Aorta (tissue), 5 donors: ENCODE results near the gene SLC17A5. TPM values are rescaled to one million over a fixed set of nuclear protein-coding genes. Genes with fewer than 3 reads are reported as not detected.

Experiments
- ATAC-seq: fragments of 200-7000 bp; cut with Tn5 transposase; one replicate; pipeline ENCODE4 v1.9.1; 2022; ENCODE audit warnings: moderate library complexity; ENCODE audit not compliant: low FRiP score
- DNase-seq, 2 donors: peaks; one replicate each; pipeline ENCODE4 v3.0.0-alpha.2; 2020
- H3K27ac ChIP-seq, 2 donors: one replicate each; pipeline ENCODE4 v1.5.1; 2013; ENCODE audit warnings: low read length in 2 of 2, mild to moderate bottlenecking in 2 of 2, moderate library complexity in 2 of 2, control low read depth in 1 of 2, inconsistent platforms in 1 of 2, low read depth in 1 of 2
- H3K27me3 ChIP-seq, 2 donors: one replicate each; pipeline ENCODE4 v1.6.1; 2013; ENCODE audit warnings: control low read depth in 1 of 2, low read length in 1 of 2, mild to moderate bottlenecking in 1 of 2, moderate library complexity in 1 of 2; ENCODE audit not compliant: insufficient read depth in 2 of 2, control insufficient read depth in 1 of 2
- H3K36me3 ChIP-seq, 2 donors: one replicate each; pipeline ENCODE4 v1.6.1; 2013; ENCODE audit warnings: control low read depth in 1 of 2, low read length in 1 of 2, mild to moderate bottlenecking in 1 of 2; ENCODE audit not compliant: insufficient read depth in 2 of 2, control insufficient read depth in 1 of 2
- H3K4me1 ChIP-seq, 2 donors: one replicate each; pipeline ENCODE4 v1.6.1; 2013; ENCODE audit warnings: low read length in 2 of 2, control low read depth in 1 of 2, mild to moderate bottlenecking in 1 of 2, moderate library complexity in 1 of 2; ENCODE audit not compliant: insufficient read depth in 2 of 2, control insufficient read depth in 1 of 2
- H3K4me3 ChIP-seq, 2 donors: one replicate each; pipeline ENCODE4 v1.5.1; 2013; ENCODE audit warnings: low read length in 2 of 2, control low read depth in 1 of 2, mild to moderate bottlenecking in 1 of 2
- H3K9me3 ChIP-seq: one replicate; pipeline ENCODE4 v1.6.1; 2013; ENCODE audit warnings: mild to moderate bottlenecking, low read length; ENCODE audit not compliant: control insufficient read depth
- WGBS, 2 donors: extraction: QIAGEN DNeasy Blood & Tissue Kit; methylation state at CpG; one replicate each; pipeline ENCODE4 v1.1.7; 2013; 5-methylcytosine and 5-hydroxymethylcytosine counted together
- intact Hi-C, 2 donors: fragments of 100-400 bp; cut with DNase I; formaldehyde crosslinking; loops; one replicate each; pipeline versions ENCODE4 v1.14.2 to v1.15.0; 2022
- polyA plus RNA-seq, 2 donors: library from polyadenylated mRNA; stranded (reverse); fragments of 200-250 nt; gene quantifications; one replicate each; pipeline ENCODE4 v1.2.3, GENCODE V29; 2013
- total RNA-seq, 2 donors: library from RNA; stranded (reverse); fragmentation: NEBNext Ultra II Directional; extraction: Animal tissue kit (Norgen Biotek cat#: 25700); gene quantifications; one replicate each; pipeline ENCODE4 v1.2.1, GENCODE V29; 2021
- donor health status: healthy with polysubstance abuse.
- donor health status: Bipolar disorder and iron deficiency.
- donor health status: DM: no; HTN: no; CAD: no.
- donor health status: DM: no; HTN: no; CAD: no.
- donor health status: DM: yes; HTN: yes; CAD: no.

The SLC17A5 gene
- total and polyA plus RNA-seq, 4 donors: 10.7 to 22.4 (median 16.4) TPM

- H3K27me3 ChIP-seq: no peaks in the 10 kb centered on the region
- peak overlapping the region in 1 of 2 donors; percentile 96 for H3K4me3 ChIP-seq
- 76 to 88% methylated on average over 2 of the region's 2 CpGs for WGBS, 2 donors
- H3K9me3 ChIP-seq: no peaks in the 10 kb centered on the region
- intact Hi-C loops: no loop called here
- H3K36me3 ChIP-seq: no peaks in the 10 kb centered on the region
- ATAC-seq (no peak), DNase-seq (no peak)
- no peak overlapping the region for H3K27ac ChIP-seq
- no peaks in the 10 kb centered on the region for H3K4me1 ChIP-seq
Measured at GRCh38 chr6:73655341-73655917, 1.6 kb upstream of the SLC17A5 start.

- 1 to 2% methylated on average over 27 to 32 of the region's 32 CpGs for WGBS, 2 donors
- H3K27me3 ChIP-seq: no peaks in the 10 kb centered on the region
- intact Hi-C loops: no loop called here
Measured at GRCh38 chr6:73652637-73653570, 888 bp downstream of the SLC17A5 start.

DNA sequence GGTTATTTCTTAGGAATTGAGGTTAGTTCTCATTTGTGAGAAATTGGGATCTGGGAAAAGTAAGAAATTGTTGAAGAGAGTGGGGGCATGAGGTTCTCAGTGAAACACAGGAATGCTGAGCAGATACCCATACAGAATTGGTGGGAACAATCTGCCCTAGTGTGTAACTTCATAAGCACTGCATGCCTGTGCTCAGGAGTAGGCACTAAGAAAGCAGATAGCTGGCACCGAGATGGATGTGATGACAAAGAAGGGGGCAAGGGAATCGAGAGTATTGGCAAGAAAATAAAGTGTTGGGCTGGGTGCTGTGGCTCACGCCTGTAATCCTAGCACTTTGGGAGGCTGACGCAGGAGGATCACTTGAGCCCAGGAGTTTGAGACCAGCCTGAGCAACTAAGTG lies 4.0 kb downstream of the SLC17A5 start:
- Histone ChIP-seq H3K36me3 (peaks cover 0 to 2% of the 10 kb centered on the region in 2 donors), H3K9me3 (no peaks in the 10 kb centered on the region), H3K27ac (no peak overlapping the region), H3K4me1 (no peaks in the 10 kb centered on the region), H3K4me3 (no peak overlapping the region), H3K27me3 (no peaks in the 10 kb centered on the region)
- 53 to 58% methylated on average over 4 of the region's 4 CpGs for WGBS, 2 donors
- DNase-seq (no peak), ATAC-seq (no peak)
- intact Hi-C loops: no loop called here

More at GRCh38 chr6:73652637-73653570, 888 bp downstream of the SLC17A5 start:
- DNase-seq (peak; percentile 77 to 83), ATAC-seq (peak; percentile 61)
- Histone ChIP-seq H3K36me3 (peaks cover 0 to 2% of the 10 kb centered on the region in 2 donors), H3K9me3 (no peaks in the 10 kb centered on the region), H3K4me3 (peak overlapping the region; percentile 63 to 96), H3K27ac (peak overlapping the region in 1 of 2 donors; percentile 52), H3K4me1 (no peaks in the 10 kb centered on the region)

DNA sequence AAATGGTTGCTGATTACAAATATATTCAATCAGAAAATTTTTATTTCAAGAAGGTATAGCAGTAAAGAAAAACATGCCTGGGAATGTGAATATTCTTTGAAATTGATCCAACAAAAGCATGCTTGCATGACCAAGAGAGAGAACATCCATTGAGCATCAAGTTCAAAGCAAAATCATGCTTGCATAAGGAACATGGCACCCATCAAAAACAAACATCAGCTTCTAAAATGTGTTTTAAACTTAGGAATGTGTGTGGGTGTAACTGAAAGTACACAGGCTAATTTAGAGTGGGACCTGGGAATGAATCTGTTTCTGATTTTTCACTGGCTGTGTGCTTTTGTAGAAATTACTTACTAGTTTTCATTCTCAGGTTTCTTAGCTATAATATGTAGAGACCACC lies 5.6 kb downstream of the SLC17A5 start:
- Histone ChIP-seq H3K4me1 (no peaks in the 10 kb centered on the region), H3K36me3 (peaks cover 0 to 2% of the 10 kb centered on the region in 2 donors), H3K27me3 (no peaks in the 10 kb centered on the region), H3K4me3 (no peak overlapping the region), H3K9me3 (no peaks in the 10 kb centered on the region), H3K27ac (no peak overlapping the region)
- ATAC-seq (no peak), DNase-seq (no peak)
- intact Hi-C loops: no loop called here

GRCh38 chr6:73644941-73645591 lies 8.7 kb downstream of the SLC17A5 start:
- no peak overlapping the region for H3K27ac ChIP-seq
- intact Hi-C loops: no loop called here
- peaks cover 0 to 2% of the 10 kb centered on the region in 2 donors for H3K36me3 ChIP-seq
- 31 to 46% methylated on average over 10 of the region's 10 CpGs for WGBS, 2 donors
- H3K4me1 ChIP-seq: no peaks in the 10 kb centered on the region
- H3K4me3 ChIP-seq: peak overlapping the region; percentile 42 to 59
- H3K27me3 ChIP-seq: no peaks in the 10 kb centered on the region
- no peak for DNase-seq
- no peak for ATAC-seq
- no peaks in the 10 kb centered on the region for H3K9me3 ChIP-seq

GRCh38 chr6:73644030-73644429 lies 9.8 kb downstream of the SLC17A5 start:
- DNase-seq (no peak), ATAC-seq (no peak)
- H3K4me3 ChIP-seq: no peak overlapping the region
- H3K9me3 ChIP-seq: no peaks in the 10 kb centered on the region
- intact Hi-C loops: no loop called here
- no peaks in the 10 kb centered on the region for H3K4me1 ChIP-seq
- H3K27ac ChIP-seq: no peak overlapping the region
- H3K36me3 ChIP-seq: no peaks in the 10 kb centered on the region
- no peaks in the 10 kb centered on the region for H3K27me3 ChIP-seq
- WGBS, 2 donors: 93 to 96% methylated on average over 2 of the region's 2 CpGs

- 31 to 41% methylated on average over 2 of the region's 2 CpGs for WGBS, 2 donors
- Histone ChIP-seq H3K27ac (no peak overlapping the region), H3K4me1 (no peaks in the 10 kb centered on the region), H3K36me3 (no peaks in the 10 kb centered on the region), H3K9me3 (no peaks in the 10 kb centered on the region), H3K27me3 (no peaks in the 10 kb centered on the region), H3K4me3 (no peak overlapping the region)
- no peak for DNase-seq
- intact Hi-C loops: no loop called here
- ATAC-seq: no peak
Measured at GRCh38 chr6:73642530-73642929, 11.3 kb downstream of the SLC17A5 start.

- DNase-seq (no peak), ATAC-seq (no peak)
- no peaks in the 10 kb centered on the region for H3K9me3 ChIP-seq
- H3K4me1 ChIP-seq: no peaks in the 10 kb centered on the region
- H3K27me3 ChIP-seq: no peaks in the 10 kb centered on the region
- no peak overlapping the region for H3K4me3 ChIP-seq
- whole genome bisulfite sequencing, 2 donors: 86 to 94% methylated on average over 1 of the region's 1 CpG
- no peak overlapping the region for H3K27ac ChIP-seq
- no peaks in the 10 kb centered on the region for H3K36me3 ChIP-seq
- intact Hi-C loops: no loop called here
Measured at GRCh38 chr6:73640179-73640750, 13.5 kb downstream of the SLC17A5 start.
